ENCODE data around the gene UBC. TPM values are rescaled to one million over a fixed set of nuclear protein-coding genes. Genes with fewer than 3 reads are reported as not detected.
A peak's percentile ranks its signal among the peaks of the same experiment; 100 is the strongest.
"Not testable (repeated sequence)": the region's sequence is repeated elsewhere in the genome, so short reads cannot be mapped to it uniquely, and the experiment has no call there.

The UBC gene
- total and polyA plus RNA-seq, 2 experiments from 2014 or later: 1,267 to 1,410 TPM

DNA sequence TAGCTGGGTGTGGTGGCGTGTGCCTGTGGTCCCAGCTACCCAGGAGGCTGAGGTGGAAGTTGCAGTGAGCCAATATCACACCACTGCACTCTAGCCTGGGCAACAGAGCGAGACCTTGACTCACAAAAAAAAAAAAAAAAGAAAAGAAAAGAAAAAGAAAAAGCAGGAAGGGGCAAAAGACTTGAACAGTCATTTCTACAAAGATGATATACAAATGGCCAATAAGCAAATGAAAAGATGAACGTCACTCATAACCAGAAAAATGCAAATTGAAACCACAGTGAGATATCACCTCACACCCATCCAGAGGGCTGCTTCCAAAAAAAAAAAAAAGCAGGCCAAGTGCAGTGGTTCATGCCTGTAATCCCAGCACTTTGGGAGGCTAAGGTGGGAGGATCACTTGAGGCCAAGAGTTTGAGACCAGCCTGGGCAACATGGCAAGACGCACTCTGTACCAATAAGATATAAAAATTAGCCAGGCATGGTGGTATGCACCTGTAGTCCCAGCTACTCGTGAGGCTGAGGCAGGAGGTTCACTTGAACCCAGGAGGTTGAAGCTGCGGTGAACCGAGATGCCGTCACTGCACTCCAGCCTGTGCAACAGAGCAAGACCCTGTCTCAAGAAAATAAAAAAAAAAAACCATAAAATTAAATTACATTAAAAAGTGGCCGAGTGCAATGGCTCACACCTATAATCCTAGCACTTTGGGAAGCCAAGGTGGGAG lies 20.5 kb downstream of the UBC start:
- Histone ChIP-seq H3K27ac (no peak overlapping the region), H3K9me2 (replicated peaks; ENCODE audit: insufficient read depth) (no peaks in the 10 kb centered on the region), H2AFZ (no peak overlapping the region), H3K4me3 (no peak overlapping the region), H4K20me1 (ENCODE audit: insufficient read depth, poor library complexity, severe bottlenecking) (no peaks in the 10 kb centered on the region), H3K4me2 (no peak overlapping the region), H3K27me3 (no peaks in the 10 kb centered on the region), H3K36me3 (replicated peaks; ENCODE audit: insufficient read depth, low read depth) (no peaks in the 10 kb centered on the region), H3K4me1 (ENCODE audit: insufficient read depth) (no peaks in the 10 kb centered on the region), H3K9me3 (ENCODE audit: low read depth) (no peaks in the 10 kb centered on the region), H3K79me2 (no peaks in the 10 kb centered on the region)
- TF ChIP-seq EZH2 (IDR thresholded peaks at IDR 0.05; ENCODE audit: borderline replicate concordance): no peak
- no peak for DNase-seq (ENCODE audit: low spot score)
- 97% methylated on average over 9 of the region's 9 CpGs for WGBS (ENCODE audit: low lambda C conversion rate, missing lambda C conversion rate)

GRCh38 chr12:124888260-124888659 lies 26.2 kb downstream of the UBC start:
- Histone ChIP-seq H3K79me2 (no peaks in the 10 kb centered on the region), H3K9me2 (replicated peaks; ENCODE audit: insufficient read depth) (no peaks in the 10 kb centered on the region), H3K4me1 (ENCODE audit: insufficient read depth) (peaks cover 27% of the 10 kb centered on the region), H3K9me3 (ENCODE audit: low read depth) (no peaks in the 10 kb centered on the region), H4K20me1 (ENCODE audit: insufficient read depth, poor library complexity, severe bottlenecking) (no peaks in the 10 kb centered on the region), H3K4me2 (no peak overlapping the region), H2AFZ (no peak overlapping the region), H3K4me3 (no peak overlapping the region), H3K27ac (no peak overlapping the region), H3K36me3 (replicated peaks; ENCODE audit: insufficient read depth, low read depth) (no peaks in the 10 kb centered on the region), H3K27me3 (no peaks in the 10 kb centered on the region)
- TF ChIP-seq CTCF (IDR thresholded peaks at IDR 0.05; ENCODE audit: poor library complexity) (no peak), EZH2phosphoT487 (IDR thresholded peaks at IDR 0.05; ENCODE audit: low read depth, severe bottlenecking, unreplicated experiment) (no peak), EZH2 (IDR thresholded peaks at IDR 0.05; ENCODE audit: borderline replicate concordance) (no peak)
- DNase-seq (ENCODE audit: low spot score): no peak
- WGBS (ENCODE audit: low lambda C conversion rate, missing lambda C conversion rate): 76% methylated on average over 2 of the region's 2 CpGs

GRCh38 chr12:124887766-124888165 lies 26.7 kb downstream of the UBC start:
- not testable (repeated sequence) for H3K4me3 ChIP-seq; H3K4me2 ChIP-seq; H3K27ac ChIP-seq; DNase-seq (ENCODE audit: low spot score); H4K20me1 ChIP-seq (ENCODE audit: insufficient read depth, poor library complexity, severe bottlenecking); H3K79me2 ChIP-seq; H3K9me2 ChIP-seq (replicated peaks; ENCODE audit: insufficient read depth); H3K9me3 ChIP-seq (ENCODE audit: low read depth); H3K27me3 ChIP-seq; H2AFZ ChIP-seq; H3K36me3 ChIP-seq (replicated peaks; ENCODE audit: insufficient read depth, low read depth)
- peaks cover 27% of the 10 kb centered on the region for H3K4me1 ChIP-seq (ENCODE audit: insufficient read depth)
- 98% methylated on average over 9 of the region's 9 CpGs for WGBS (ENCODE audit: low lambda C conversion rate, missing lambda C conversion rate)

DNA sequence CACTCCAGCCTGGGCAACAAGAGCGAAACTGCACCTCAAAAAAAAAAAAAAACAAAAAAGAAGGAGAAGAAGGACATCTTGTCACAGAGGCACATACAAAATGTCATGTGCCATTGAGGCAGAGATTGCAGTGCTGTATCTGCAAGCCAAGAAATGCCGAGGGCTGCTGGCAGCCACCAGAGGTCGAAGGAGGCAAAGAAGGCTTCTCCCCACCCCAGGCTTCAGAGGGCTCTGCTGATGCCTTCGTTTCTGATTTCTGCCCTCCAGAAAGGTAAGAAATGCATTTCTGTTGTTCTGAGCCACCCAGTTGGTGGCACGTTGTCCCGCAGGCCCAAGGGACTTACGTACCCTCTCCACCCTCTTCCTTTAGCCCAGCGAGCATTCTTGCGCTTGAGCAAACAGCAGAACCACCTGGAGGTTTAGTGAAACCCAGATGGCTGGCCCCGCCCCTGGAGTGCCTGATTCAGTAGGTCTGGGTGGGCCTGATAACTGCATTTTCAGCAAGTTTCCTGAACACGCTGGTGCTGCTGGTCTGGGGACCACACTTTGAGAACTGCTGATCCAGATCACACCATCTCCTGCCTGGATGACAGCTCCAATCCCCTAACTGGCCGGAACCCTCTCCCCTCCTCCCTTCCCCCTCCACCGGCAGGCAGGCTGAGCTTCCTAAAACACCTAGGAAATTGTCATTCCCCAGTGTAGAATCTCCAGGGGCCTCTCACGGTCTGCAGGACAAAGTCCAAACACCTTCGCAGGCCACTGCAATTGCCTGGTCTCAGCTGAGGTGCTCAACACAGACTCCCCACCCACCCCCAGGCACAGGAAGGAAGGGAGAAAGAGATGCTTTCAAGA lies 29.6 kb downstream of the UBC start:
- H3K4me3 ChIP-seq: no peak overlapping the region
- TF ChIP-seq CTCF (IDR thresholded peaks at IDR 0.05; ENCODE audit: poor library complexity): no peak
- no peak for TF ChIP-seq EZH2 (IDR thresholded peaks at IDR 0.05; ENCODE audit: borderline replicate concordance)
- no peak for TF ChIP-seq EZH2phosphoT487 (IDR thresholded peaks at IDR 0.05; ENCODE audit: low read depth, severe bottlenecking, unreplicated experiment)
- H3K4me1 ChIP-seq (ENCODE audit: insufficient read depth): peaks cover 27% of the 10 kb centered on the region
- H3K36me3 ChIP-seq (replicated peaks; ENCODE audit: insufficient read depth, low read depth): no peaks in the 10 kb centered on the region
- 31% methylated on average over 13 of the region's 15 CpGs for WGBS (ENCODE audit: low lambda C conversion rate, missing lambda C conversion rate)
- H4K20me1 ChIP-seq (ENCODE audit: insufficient read depth, poor library complexity, severe bottlenecking): no peaks in the 10 kb centered on the region
- peak overlapping the region; percentile 40 for H3K4me2 ChIP-seq
- peak; percentile 88 for DNase-seq (ENCODE audit: low spot score)
- no peaks in the 10 kb centered on the region for H3K9me2 ChIP-seq (replicated peaks; ENCODE audit: insufficient read depth)
- H3K79me2 ChIP-seq: no peaks in the 10 kb centered on the region
- peak overlapping the region; percentile 0 for H2AFZ ChIP-seq
- no peaks in the 10 kb centered on the region for H3K27me3 ChIP-seq
- H3K27ac ChIP-seq: peak overlapping the region; percentile 77
- no peaks in the 10 kb centered on the region for H3K9me3 ChIP-seq (ENCODE audit: low read depth)

Measured in hepatocyte (in vitro differentiated cells).